HCT116 (cell line): ENCODE measurements around the gene FAM53B. TPM values are rescaled to one million over a fixed set of nuclear protein-coding genes. Genes with fewer than 3 reads are reported as not detected.

Source experiments
- ATAC-seq: fragments of 200-7000 bp; cut with Tn5 transposase; 2 replicates; pipeline ENCODE4 v1.9.1; 2020; ENCODE audit warnings: mild to moderate bottlenecking, moderate library complexity
- BruUV-seq: library from RNA; stranded (reverse); fragments of 400-500 nt; replicated peaks from 2 replicates; lab custom pipeline; 2021; lab: Mats Ljungman, UMichigan
- CTCF ChIA-PET: fragments of 300-600 bp; sonication (Branson Sonifier 250); formaldehyde crosslinking; loops from one replicate; lab custom pipeline; 2021; ENCODE audit warnings: antibody characterized with exemption; lab: Charles Lee
- POLR2A ChIA-PET: fragments of 300-600, 350-600 bp; sonication (Branson Sonifier 250); formaldehyde crosslinking; loops from one replicate; lab custom pipeline; 2021; ENCODE audit warnings: antibody characterized with exemption; lab: Charles Lee
- RAD21 ChIA-PET, 2 experiments: fragments of 300-600 bp; sonication (Branson Sonifier 250); formaldehyde crosslinking; loops; one replicate each; lab custom pipeline; 2023; ENCODE audit warnings: low total read pairs in 2 of 2; ENCODE audit not compliant: uncharacterized antibody in 2 of 2, unreplicated experiment in 2 of 2, low non-redundant PET in 1 of 2; lab: Charles Lee
- DNase-seq: peaks from one replicate; pipeline ENCODE4 v3.0.0-alpha.2; 2010; ENCODE audit warnings: low read depth, low spot score
- H2AFZ ChIP-seq: fragments of 200-600 bp; shearing (Covaris generic), sonication (generic); 2 replicates; pipeline ENCODE4 v1.6.1; 2017; ENCODE audit warnings: low read depth, mixed run types, mixed read lengths, antibody characterized with exemption, low read length; ENCODE audit not compliant: poor library complexity, severe bottlenecking
- H3K27ac ChIP-seq: 2 replicates; pipeline ENCODE4 v1.5.1; 2012; ENCODE audit warnings: low read depth, low read length
- H3K27me3 ChIP-seq: fragments of 200-600 bp; sonication (generic); 2 replicates; pipeline ENCODE4 v1.6.1; 2016; ENCODE audit warnings: mixed run types, low read length, mixed read lengths; ENCODE audit not compliant: insufficient read depth
- H3K36me3 ChIP-seq, 2 experiments: fragments of 200-500 bp in 1 of 2; fragments of 200-600 bp in 1 of 2; sonication (Bioruptor generic) in 1 of 2; sonication (generic) in 1 of 2; 2 replicates each; pipeline versions ENCODE4 v1.5.1 to v1.6.1; 2014 to 2016; ENCODE audit warnings: low read length in 2 of 2, inconsistent platforms in 1 of 2, mixed read lengths in 1 of 2, mixed run types in 1 of 2; ENCODE audit not compliant: insufficient read depth in 2 of 2, control insufficient read depth in 1 of 2
- H3K4me1 ChIP-seq, 2 experiments: fragments of 200-600 bp in 1 of 2; sonication (generic) in 1 of 2; 2 replicates each; pipeline versions ENCODE4 v1.5.1 to v1.6.1; 2012 to 2017; ENCODE audit warnings: low read length in 2 of 2, inconsistent platforms in 1 of 2, mild to moderate bottlenecking in 1 of 2, mixed read lengths in 1 of 2, mixed run types in 1 of 2, moderate library complexity in 1 of 2; ENCODE audit not compliant: insufficient read depth in 2 of 2, control insufficient read depth in 1 of 2
- H3K4me2 ChIP-seq: fragments of 200-600 bp; sonication (generic); 2 replicates; pipeline ENCODE4 v1.6.1; 2017; ENCODE audit warnings: mixed run types, low read length, mixed read lengths
- H3K4me3 ChIP-seq, 2 experiments: fragments of 200-600 bp in 1 of 2; sonication (generic) in 1 of 2; replicated peaks in 1 of 2; 2 replicates each; pipeline ENCODE4 v1.5.1; 2011 to 2016; ENCODE audit warnings: low read length in 2 of 2, control low read depth in 1 of 2, low read depth in 1 of 2, mild to moderate bottlenecking in 1 of 2, mixed read lengths in 1 of 2, mixed run types in 1 of 2
- H3K79me2 ChIP-seq: fragments of 200-600 bp; sonication (generic); 2 replicates; pipeline ENCODE4 v1.6.1; 2017; ENCODE audit warnings: mild to moderate bottlenecking, mixed run types, low read length, moderate library complexity, mixed read lengths; ENCODE audit not compliant: insufficient read depth
- H3K9ac ChIP-seq: fragments of 200-600 bp; sonication (generic); 2 replicates; pipeline ENCODE4 v1.6.1; 2016; ENCODE audit warnings: low read length, mixed read lengths
- H3K9me2 ChIP-seq: fragments of 200-600 bp; sonication (generic), shearing (Covaris generic); 2 replicates; pipeline ENCODE4 v1.6.1; 2017; ENCODE audit warnings: mixed run types, mild to moderate bottlenecking, moderate library complexity; ENCODE audit not compliant: insufficient read depth
- H3K9me3 ChIP-seq, 2 experiments: fragments of 200-500 bp in 1 of 2; fragments of 200-600 bp in 1 of 2; sonication (Bioruptor generic) in 1 of 2; sonication (generic) in 1 of 2; 2 replicates each; pipeline ENCODE4 v1.6.1; 2014 to 2017; ENCODE audit warnings: low read length in 2 of 2, mixed read lengths in 2 of 2, inconsistent platforms in 1 of 2, low read depth in 1 of 2, mild to moderate bottlenecking in 1 of 2, mixed run types in 1 of 2, moderate library complexity in 1 of 2; ENCODE audit not compliant: control insufficient read depth in 1 of 2, insufficient read depth in 1 of 2
- H4K20me1 ChIP-seq: fragments of 200-600 bp; sonication (generic), shearing (Covaris generic); 2 replicates; pipeline ENCODE4 v1.6.1; 2017; ENCODE audit warnings: mixed run types, mild to moderate bottlenecking, moderate library complexity; ENCODE audit not compliant: insufficient read depth
- CBX3 ChIP-seq: IDR thresholded peaks from 2 replicates; pipeline ENCODE4 v1.6.1; 2012; ENCODE audit warnings: low read depth
- CEBPB ChIP-seq: IDR thresholded peaks from 2 replicates; pipeline ENCODE4 v1.6.1; 2012; ENCODE audit warnings: low read depth
- EZH2 ChIP-seq: fragments of 200-600 bp; sonication (generic); IDR thresholded peaks from 2 replicates; pipeline ENCODE4 v1.6.1; 2017; ENCODE audit warnings: antibody characterized with exemption, mixed run types
- EZH2phosphoT487 ChIP-seq: fragments of 200-600 bp; IDR thresholded peaks from 2 replicates; pipeline ENCODE4 v1.6.1; 2018; ENCODE audit warnings: antibody characterized with exemption, borderline replicate concordance
- intact Hi-C: fragments of 100-400 bp; cut with micrococcal nuclease; formaldehyde crosslinking; loops from 2 replicates; pipeline ENCODE4 v1.10.0; 2022
- total RNA-seq: library from RNA; stranded (reverse); gene quantifications from one replicate; pipeline ENCODE4 v1.2.1, GENCODE V29; 2021; ENCODE audit not compliant: unreplicated experiment
- TF ChIP-seq, protein P1 (sequence below): IDR thresholded peaks from 2 replicates; pipeline ENCODE4 v1.6.1; 2012
- TF ChIP-seq, protein P2 (sequence below): IDR thresholded peaks from 2 replicates; pipeline ENCODE4 v1.6.1; 2012; ENCODE audit warnings: low read depth
- TF ChIP-seq, protein P3 (sequence below): IDR thresholded peaks from 2 replicates; pipeline ENCODE4 v1.6.1; 2012

The FAM53B gene
- total RNA-seq, 1 experiment from 2014 or later, result 19.6 TPM

DNA sequence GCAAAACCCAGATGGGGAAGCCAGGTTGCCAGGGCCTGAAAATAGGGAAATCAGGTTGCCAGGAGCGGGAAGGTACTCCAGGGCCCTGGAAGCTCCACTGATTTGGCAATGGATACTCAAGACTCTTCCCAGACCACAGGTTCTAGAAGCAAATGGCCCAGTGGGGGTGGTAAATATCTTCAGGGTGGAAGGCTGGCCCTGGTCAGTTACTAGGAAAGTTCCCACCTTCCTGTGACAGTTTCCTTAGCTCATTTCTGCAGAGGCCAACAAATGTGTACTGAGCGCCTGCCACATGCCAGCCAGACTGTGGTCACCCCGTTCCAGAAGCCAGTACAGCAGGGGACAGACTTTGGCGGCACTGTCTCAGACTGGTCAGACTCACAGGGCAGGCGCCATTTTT lies 113.6 kb downstream of the FAM53B start:
- H3K9ac ChIP-seq, result no peak overlapping the region
- intact Hi-C loops, result loop anchor here (5.0 kb wide), 1 partner anchor 197 kb away; no protein-coding TSS in a partner anchor

DNA sequence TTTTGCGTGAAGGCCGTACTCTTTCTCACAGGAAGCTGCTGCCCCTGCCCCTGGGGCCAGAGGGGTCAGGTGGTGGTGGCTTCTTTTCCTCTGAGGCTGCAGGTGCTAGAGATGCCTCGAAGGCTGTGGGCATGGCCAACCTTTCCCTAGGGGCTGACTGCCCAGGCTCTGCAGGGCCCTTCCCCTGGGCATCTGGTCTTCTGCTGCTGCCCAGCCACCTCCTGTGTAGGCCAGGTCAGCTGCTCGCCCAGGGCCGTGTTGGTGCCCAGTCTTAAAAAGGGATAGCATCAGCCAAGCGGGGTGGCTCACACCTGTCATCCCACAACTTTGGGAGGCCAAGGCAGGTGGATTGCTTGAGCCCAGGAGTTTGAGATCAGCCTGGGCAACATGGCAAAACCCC lies 114.3 kb downstream of the FAM53B start:
- CTCF ChIA-PET, result no interaction called here
- Histone ChIP-seq H2AFZ (no peak overlapping the region), H3K27me3 (no peaks in the 10 kb centered on the region), H3K79me2 (no peaks in the 10 kb centered on the region), H3K4me3 (no peak overlapping the region), H3K9me3 (no peaks in the 10 kb centered on the region), H3K36me3 (no peaks in the 10 kb centered on the region), H3K27ac (no peak overlapping the region), H3K9ac (no peak overlapping the region), H3K4me1 (peaks cover 17 to 19% of the 10 kb centered on the region in 2 experiments), H3K9me2 (no peaks in the 10 kb centered on the region), H4K20me1 (no peaks in the 10 kb centered on the region), H3K4me2 (no peak overlapping the region)
- RAD21 ChIA-PET, result no interaction called here
- BruUV-seq, result no TSS peak
- POLR2A ChIA-PET, result no interaction called here
- no peak for DNase-seq
- intact Hi-C loops, result loop anchor here (5.0 kb wide), 1 partner anchor 197 kb away; no protein-coding TSS in a partner anchor
- TF ChIP-seq EZH2 (no peak), CBX3 (no peak), CEBPB (no peak)
- TF ChIP-seq, protein P1, sequence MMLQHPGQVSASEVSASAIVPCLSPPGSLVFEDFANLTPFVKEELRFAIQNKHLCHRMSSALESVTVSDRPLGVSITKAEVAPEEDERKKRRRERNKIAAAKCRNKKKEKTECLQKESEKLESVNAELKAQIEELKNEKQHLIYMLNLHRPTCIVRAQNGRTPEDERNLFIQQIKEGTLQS, result no peak
- TF ChIP-seq, protein P2, sequence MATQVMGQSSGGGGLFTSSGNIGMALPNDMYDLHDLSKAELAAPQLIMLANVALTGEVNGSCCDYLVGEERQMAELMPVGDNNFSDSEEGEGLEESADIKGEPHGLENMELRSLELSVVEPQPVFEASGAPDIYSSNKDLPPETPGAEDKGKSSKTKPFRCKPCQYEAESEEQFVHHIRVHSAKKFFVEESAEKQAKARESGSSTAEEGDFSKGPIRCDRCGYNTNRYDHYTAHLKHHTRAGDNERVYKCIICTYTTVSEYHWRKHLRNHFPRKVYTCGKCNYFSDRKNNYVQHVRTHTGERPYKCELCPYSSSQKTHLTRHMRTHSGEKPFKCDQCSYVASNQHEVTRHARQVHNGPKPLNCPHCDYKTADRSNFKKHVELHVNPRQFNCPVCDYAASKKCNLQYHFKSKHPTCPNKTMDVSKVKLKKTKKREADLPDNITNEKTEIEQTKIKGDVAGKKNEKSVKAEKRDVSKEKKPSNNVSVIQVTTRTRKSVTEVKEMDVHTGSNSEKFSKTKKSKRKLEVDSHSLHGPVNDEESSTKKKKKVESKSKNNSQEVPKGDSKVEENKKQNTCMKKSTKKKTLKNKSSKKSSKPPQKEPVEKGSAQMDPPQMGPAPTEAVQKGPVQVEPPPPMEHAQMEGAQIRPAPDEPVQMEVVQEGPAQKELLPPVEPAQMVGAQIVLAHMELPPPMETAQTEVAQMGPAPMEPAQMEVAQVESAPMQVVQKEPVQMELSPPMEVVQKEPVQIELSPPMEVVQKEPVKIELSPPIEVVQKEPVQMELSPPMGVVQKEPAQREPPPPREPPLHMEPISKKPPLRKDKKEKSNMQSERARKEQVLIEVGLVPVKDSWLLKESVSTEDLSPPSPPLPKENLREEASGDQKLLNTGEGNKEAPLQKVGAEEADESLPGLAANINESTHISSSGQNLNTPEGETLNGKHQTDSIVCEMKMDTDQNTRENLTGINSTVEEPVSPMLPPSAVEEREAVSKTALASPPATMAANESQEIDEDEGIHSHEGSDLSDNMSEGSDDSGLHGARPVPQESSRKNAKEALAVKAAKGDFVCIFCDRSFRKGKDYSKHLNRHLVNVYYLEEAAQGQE, result no peak
- TF ChIP-seq, protein P3, sequence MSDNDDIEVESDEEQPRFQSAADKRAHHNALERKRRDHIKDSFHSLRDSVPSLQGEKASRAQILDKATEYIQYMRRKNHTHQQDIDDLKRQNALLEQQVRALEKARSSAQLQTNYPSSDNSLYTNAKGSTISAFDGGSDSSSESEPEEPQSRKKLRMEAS, result no peak
- TF ChIP-seq, all 23 proteins: peak for 0
- no peak for ATAC-seq

More for the DNA sequence above, 113.6 kb downstream of the FAM53B start:
- no peaks in the 10 kb centered on the region for H3K27me3 ChIP-seq
- H3K4me3 ChIP-seq, result no peak overlapping the region
- ChIA-PET POLR2A (no interaction called here), CTCF (no interaction called here), RAD21 (no interaction called here)
- DNase-seq (no peak), ATAC-seq (no peak)
- H3K9me2 ChIP-seq, result no peaks in the 10 kb centered on the region
- BruUV-seq, result no TSS peak
- TF ChIP-seq, protein P1, result no peak
- no peak for TF ChIP-seq EZH2phosphoT487
- no peaks in the 10 kb centered on the region for H4K20me1 ChIP-seq
- no peak overlapping the region for H2AFZ ChIP-seq
- H3K4me2 ChIP-seq, result no peak overlapping the region
- no peaks in the 10 kb centered on the region for H3K9me3 ChIP-seq
- no peaks in the 10 kb centered on the region for H3K36me3 ChIP-seq
- peaks cover 17 to 19% of the 10 kb centered on the region in 2 experiments for H3K4me1 ChIP-seq
- H3K79me2 ChIP-seq, result no peaks in the 10 kb centered on the region
- H3K27ac ChIP-seq, result no peak overlapping the region
